ENCODE measurements around the gene UCHL1.
A peak's percentile ranks its signal among the peaks of the same experiment; 100 is the strongest.
"Not testable (repeated sequence)": the region's sequence is repeated elsewhere in the genome, so short reads cannot be mapped to it uniquely, and the experiment has no call there.

Gene UCHL1

GRCh38 chr4:41236032-41236431, 20.7 kb upstream of the UCHL1 start:
- H3K4me3 ChIP-seq (ENCODE audit: low read depth, low read length) = no peak overlapping the region

DNA sequence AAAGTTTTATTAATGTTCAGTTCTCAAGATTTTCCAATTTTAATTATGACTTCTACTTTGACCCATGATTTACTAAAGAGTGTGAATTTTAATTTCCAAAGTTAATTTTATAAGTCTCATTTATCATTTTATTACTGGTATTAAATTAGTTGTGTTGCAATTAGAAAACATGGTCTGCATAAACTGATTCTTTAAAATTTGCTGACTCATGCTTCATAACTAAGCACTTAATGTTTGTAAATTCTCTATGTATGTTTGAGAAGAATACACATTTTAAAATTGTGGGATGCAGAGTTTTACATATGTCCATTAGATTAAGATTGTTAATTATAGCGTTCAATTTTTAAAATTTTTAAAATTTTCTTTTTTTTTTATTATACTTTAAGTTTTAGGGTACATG, 20.2 kb upstream of the UCHL1 start:
- H3K4me3 ChIP-seq (ENCODE audit: low read depth, low read length) = no peak overlapping the region

DNA sequence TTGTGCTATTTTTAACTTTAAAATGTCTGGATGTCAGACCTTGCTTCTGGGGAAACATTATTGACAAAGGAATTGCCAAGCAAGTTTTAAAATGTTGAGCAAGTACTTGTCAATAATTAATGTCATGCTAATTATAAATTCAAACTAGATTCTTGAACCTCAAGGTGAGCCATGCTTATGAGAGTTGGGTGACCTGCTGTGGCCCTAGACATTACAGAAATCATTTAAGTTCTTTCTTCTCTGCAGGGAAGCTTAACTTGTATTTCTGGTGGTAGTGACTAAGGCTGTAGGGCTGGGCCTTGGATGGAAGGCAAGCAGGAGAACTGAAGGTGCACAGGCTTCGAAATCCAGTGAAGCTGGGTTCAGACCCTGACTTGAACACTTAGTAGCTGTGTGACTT, 14.8 kb upstream of the UCHL1 start:
- H3K4me3 ChIP-seq (ENCODE audit: low read depth, low read length) = no peak overlapping the region

DNA sequence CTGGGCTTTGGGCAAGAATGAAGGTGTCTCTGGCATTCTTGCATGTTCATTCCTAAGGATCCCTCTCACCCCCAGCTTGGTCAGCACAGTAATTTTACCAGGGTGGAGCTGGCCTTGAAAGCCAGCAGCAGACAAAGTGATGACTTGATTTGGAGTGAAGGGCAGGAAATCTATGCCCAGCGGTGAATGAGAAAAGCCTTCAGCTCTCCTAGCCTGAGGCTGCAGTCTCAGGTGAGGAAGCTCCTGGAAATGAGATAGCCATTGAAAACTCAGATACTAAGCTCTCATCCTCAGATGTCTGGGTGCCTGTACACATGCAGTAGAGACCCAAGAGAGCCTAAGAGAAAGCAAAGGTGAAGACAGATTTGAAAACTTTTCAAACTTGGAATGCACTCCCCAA, 10.7 kb upstream of the UCHL1 start:
- no peak overlapping the region for H3K4me3 ChIP-seq (ENCODE audit: low read depth, low read length)

DNA sequence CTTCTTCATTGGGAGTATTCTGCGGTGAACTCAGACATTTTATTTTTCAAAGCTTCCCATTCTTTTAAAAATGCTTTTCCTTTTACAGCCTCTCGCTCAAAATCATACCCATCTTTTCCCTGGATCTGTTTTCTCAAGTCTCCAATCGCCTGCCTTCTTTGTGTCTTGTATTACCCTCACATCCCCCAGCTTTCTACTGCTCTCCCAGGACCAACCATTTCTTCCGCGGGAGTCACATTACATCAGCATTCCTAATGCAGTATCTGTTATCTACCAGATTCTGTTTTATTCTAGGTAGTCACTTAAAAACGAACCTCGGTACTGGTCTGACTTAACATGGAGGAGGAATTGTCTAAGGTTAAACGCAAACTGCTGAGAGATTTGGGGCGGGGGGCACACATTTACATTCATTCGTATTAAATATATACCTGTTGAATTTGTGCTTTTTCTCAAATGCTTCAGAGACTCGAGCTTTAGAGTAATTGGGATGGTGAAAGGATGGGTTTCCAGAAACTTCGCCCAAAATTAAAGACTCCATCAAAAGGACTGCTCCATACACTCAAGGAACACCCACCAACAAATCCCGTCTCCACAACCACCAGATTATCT, 493 bp upstream of the UCHL1 start:
- H3K4me3 ChIP-seq (ENCODE audit: low read depth, low read length) = peak overlapping the region; percentile 96

GRCh38 chr4:41257257-41257901, 651 bp downstream of the UCHL1 start:
- peak overlapping the region; percentile 96 for H3K4me3 ChIP-seq (ENCODE audit: low read depth, low read length)

- peak overlapping the region; percentile 96 for H3K4me3 ChIP-seq (ENCODE audit: low read depth, low read length)
Measured at GRCh38 chr4:41257906-41258305, 1.2 kb downstream of the UCHL1 start.

DNA sequence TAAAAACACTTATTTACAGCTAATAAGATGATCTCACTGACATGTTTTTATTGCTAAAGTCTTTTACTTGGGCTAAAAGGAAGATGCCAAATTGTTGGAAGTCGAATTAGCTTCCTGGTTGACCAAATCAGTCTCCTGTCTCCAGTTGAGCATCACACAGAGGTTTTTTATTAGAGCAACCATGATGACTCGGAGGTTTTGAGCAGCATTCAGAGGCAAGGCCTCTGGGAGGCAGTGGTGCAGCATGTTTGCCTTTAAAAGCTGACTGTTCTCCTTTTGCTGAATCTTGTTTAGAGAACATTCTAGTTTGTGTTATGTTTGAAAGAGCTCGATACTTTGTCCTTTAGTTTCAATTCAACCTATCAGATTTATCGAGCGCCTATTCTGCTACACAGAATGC, 2.1 kb downstream of the UCHL1 start:
- no peak overlapping the region for H3K4me3 ChIP-seq (ENCODE audit: low read depth, low read length)

GRCh38 chr4:41260116-41260733, 3.5 kb downstream of the UCHL1 start:
- no peak overlapping the region for H3K4me3 ChIP-seq (ENCODE audit: low read depth, low read length)

GRCh38 chr4:41262198-41262597, 5.5 kb downstream of the UCHL1 start:
- no peak overlapping the region for H3K4me3 ChIP-seq (ENCODE audit: low read depth, low read length)

GRCh38 chr4:41264212-41264611, 7.5 kb downstream of the UCHL1 start:
- no peak overlapping the region for H3K4me3 ChIP-seq (ENCODE audit: low read depth, low read length)

DNA sequence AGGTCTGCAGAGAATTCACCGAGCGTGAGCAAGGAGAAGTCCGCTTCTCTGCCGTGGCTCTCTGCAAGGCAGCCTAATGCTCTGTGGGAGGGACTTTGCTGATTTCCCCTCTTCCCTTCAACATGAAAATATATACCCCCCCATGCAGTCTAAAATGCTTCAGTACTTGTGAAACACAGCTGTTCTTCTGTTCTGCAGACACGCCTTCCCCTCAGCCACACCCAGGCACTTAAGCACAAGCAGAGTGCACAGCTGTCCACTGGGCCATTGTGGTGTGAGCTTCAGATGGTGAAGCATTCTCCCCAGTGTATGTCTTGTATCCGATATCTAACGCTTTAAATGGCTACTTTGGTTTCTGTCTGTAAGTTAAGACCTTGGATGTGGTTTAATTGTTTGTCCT, 11.3 kb downstream of the UCHL1 start:
- H3K4me3 ChIP-seq (ENCODE audit: low read depth, low read length) = no peak overlapping the region

DNA sequence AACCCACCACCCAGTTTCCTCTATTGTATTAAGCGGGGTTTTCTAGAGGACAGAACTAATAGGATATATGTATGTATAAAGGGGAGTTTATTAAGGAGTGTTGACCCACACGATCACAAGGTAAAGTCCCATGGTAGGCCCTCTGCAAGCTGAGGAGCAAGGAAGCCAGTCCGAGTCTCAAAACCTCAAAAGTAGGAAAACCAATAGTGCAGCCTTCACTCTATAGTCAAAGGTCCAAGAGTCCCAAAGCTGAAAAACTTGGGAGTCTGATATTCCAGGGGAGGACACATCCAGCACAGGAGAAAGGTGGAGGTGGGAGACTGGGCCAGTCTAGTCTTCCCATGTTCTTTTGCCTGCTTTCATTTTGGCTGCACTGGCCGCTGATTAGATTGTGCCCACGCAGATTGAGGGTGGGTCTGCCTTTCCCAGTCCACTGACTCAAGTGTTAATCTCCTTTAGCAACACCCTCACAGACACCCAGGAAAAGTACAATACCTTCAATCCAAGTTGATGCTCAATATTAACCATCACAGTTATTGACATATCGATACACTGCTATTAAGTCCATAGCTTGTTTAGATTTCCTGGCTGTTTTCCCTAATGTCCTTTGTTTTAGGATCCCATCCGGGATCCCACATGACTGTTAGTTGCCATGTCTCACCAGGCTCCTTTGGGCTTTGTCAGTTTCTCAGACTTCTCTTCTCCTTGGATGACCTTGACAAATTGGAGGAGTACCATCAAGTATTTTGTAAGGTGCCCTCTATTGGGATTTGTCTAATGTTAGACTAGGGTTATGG, 12.2 kb downstream of the UCHL1 start:
- H3K4me3 ChIP-seq (ENCODE audit: low read depth, low read length) = no peak overlapping the region

- H3K4me3 ChIP-seq (ENCODE audit: low read depth, low read length) = no peak overlapping the region
Measured at GRCh38 chr4:41269682-41270081, 13.0 kb downstream of the UCHL1 start.

GRCh38 chr4:41275931-41276330, 19.2 kb downstream of the UCHL1 start:
- H3K4me3 ChIP-seq (ENCODE audit: low read depth, low read length) = not testable (repeated sequence)

- H3K4me3 ChIP-seq (ENCODE audit: low read depth, low read length) = no peak overlapping the region
Measured at GRCh38 chr4:41280010-41280409, 23.3 kb downstream of the UCHL1 start.

GRCh38 chr4:41281038-41281634, 24.4 kb downstream of the UCHL1 start:
- H3K4me3 ChIP-seq (ENCODE audit: low read depth, low read length) = no peak overlapping the region

DNA sequence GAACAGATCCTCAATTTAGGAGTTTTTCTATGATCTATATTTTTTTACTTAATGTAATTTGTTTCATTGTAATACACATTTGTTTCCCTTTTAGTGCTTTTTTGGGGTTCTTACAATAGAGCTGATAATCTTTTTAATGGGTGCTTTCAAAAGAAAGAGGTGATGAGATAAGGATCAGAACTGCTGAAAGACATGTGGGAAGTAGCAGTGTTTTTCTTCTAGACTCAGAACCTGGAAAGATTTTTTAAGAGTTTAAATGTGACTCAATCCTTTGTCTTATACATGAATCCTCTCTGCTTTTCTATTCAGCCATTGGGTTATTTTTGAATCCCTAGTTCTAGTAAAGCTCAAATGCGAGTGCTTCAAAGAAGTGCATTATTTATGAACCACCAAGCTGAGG, 25.6 kb downstream of the UCHL1 start:
- no peak overlapping the region for H3K4me3 ChIP-seq (ENCODE audit: low read depth, low read length)

GRCh38 chr4:41285202-41285863, 28.6 kb downstream of the UCHL1 start:
- no peak overlapping the region for H3K4me3 ChIP-seq (ENCODE audit: low read depth, low read length)

DNA sequence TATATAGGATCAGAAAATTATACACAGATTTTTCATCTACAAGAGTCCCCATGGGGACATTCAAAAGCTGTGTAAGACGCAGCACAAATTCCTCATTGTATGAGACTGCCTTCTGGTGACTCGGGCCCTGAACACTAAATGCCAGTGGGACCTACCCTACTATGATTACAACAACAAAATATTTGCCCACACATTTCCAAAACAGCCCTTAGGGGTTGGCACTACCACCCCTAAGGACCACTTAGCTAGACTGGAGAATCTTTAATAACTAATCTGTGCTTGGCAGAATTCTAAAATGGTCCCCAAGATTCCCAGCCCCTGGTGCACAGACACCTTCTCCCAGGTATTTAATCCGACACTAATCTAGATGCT, 29.1 kb downstream of the UCHL1 start:
- no peak overlapping the region for H3K4me3 ChIP-seq (ENCODE audit: low read depth, low read length)

- no peak overlapping the region for H3K4me3 ChIP-seq (ENCODE audit: low read depth, low read length)
Measured at GRCh38 chr4:41287005-41287404, 30.3 kb downstream of the UCHL1 start.
